ENCODE results near the gene PLPP7.

GRCh38 chr9:131320031-131320685 is 30.6 kb downstream of the PLPP7 start:
- TF ChIP-seq CTCF (IDR thresholded peaks at IDR 0.05) = no peak
- TF ChIP-seq POLR2A (IDR thresholded peaks at IDR 0.05) = no peak

Data from heart left ventricle (tissue), 13 donors.